Smooth muscle cell (in vitro differentiated cells): ENCODE results near the gene ZDHHC11. TPM values are rescaled to one million over a fixed set of nuclear protein-coding genes. Genes with fewer than 3 reads are reported as not detected.

ENCODE experiments used
- DNase-seq: peaks from one replicate; lab custom pipeline; 2025; ENCODE audit not compliant: unreplicated experiment; lab: John Stamatoyannopoulos, UW
- H2AFZ ChIP-seq: fragments of 200-600 bp; sonication (generic); 2 replicates; pipeline ENCODE4 v1.6.0; 2016; ENCODE audit warnings: antibody characterized with exemption, low read depth, mild to moderate bottlenecking
- H3F3A ChIP-seq: fragments of 200-600 bp; sonication (generic); 2 replicates; pipeline ENCODE4 v1.6.0; 2017; ENCODE audit warnings: antibody characterized with exemption, low read depth
- H3K27ac ChIP-seq: fragments of 200-600 bp; sonication (generic); 2 replicates; pipeline ENCODE4 v1.5.1; 2016; ENCODE audit warnings: low read depth, mild to moderate bottlenecking
- H3K27me3 ChIP-seq: fragments of 200-600 bp; sonication (generic); 2 replicates; pipeline ENCODE4 v1.6.1; 2016; ENCODE audit warnings: low read depth, mild to moderate bottlenecking
- H3K36me3 ChIP-seq: fragments of 200-600 bp; sonication (generic); 2 replicates; pipeline ENCODE4 v1.5.1; 2016; ENCODE audit warnings: low read depth
- H3K4me1 ChIP-seq: fragments of 200-600 bp; sonication (generic); 2 replicates; pipeline ENCODE4 v1.5.1; 2016; ENCODE audit warnings: low read depth
- H3K4me2 ChIP-seq: fragments of 200-600 bp; sonication (generic); 2 replicates; pipeline ENCODE4 v1.6.0; 2016; ENCODE audit warnings: mild to moderate bottlenecking
- H3K4me3 ChIP-seq: fragments of 200-600 bp; sonication (generic); 2 replicates; pipeline ENCODE4 v1.5.1; 2016; ENCODE audit warnings: mild to moderate bottlenecking
- H3K79me2 ChIP-seq: fragments of 200-600 bp; sonication (generic); 2 replicates; pipeline ENCODE4 v1.6.0; 2016; ENCODE audit warnings: low read depth, mild to moderate bottlenecking
- H3K9ac ChIP-seq: fragments of 200-600 bp; sonication (generic); 2 replicates; pipeline ENCODE4 v1.6.0; 2016; ENCODE audit warnings: low read depth
- H3K9me3 ChIP-seq: fragments of 200-600 bp; sonication (generic); replicated peaks from 2 replicates; pipeline ENCODE4 v1.5.1; 2016; ENCODE audit warnings: low read depth
- H4K20me1 ChIP-seq: fragments of 200-600 bp; sonication (generic); 2 replicates; pipeline ENCODE4 v1.6.0; 2016; ENCODE audit warnings: low read depth
- WGBS: methylation state at CpG from one replicate; pipeline ENCODE4 v1.1.7; 2016; ENCODE audit warnings: low lambda C conversion rate; 5-methylcytosine and 5-hydroxymethylcytosine counted together
- polyA plus RNA-seq: library from polyadenylated mRNA; unstranded; fragments of >200 nt; fragmentation: Nextera tagmentation; extraction: Ambion mirVana; gene quantifications from 2 replicates; pipeline ENCODE4 v1.2.1, GENCODE V29; 2016
- total RNA-seq: library from RNA; depleted of rRNA; stranded (reverse); fragments of >200 nt; gene quantifications from 2 replicates; pipeline ENCODE4 v1.2.3, GENCODE V29; 2014
- TF ChIP-seq, protein P1 (sequence below): fragments of 200-600 bp; sonication (generic); IDR thresholded peaks from 2 replicates; pipeline ENCODE4 v1.5.1; 2017; ENCODE audit warnings: borderline replicate concordance, mild to moderate bottlenecking, antibody characterized with exemption; ENCODE audit not compliant: insufficient read depth, poor library complexity, severe bottlenecking

The ZDHHC11 gene
- total and polyA plus RNA-seq, 2 experiments from 2014 or later = 1.7 to 4.8 TPM

DNA sequence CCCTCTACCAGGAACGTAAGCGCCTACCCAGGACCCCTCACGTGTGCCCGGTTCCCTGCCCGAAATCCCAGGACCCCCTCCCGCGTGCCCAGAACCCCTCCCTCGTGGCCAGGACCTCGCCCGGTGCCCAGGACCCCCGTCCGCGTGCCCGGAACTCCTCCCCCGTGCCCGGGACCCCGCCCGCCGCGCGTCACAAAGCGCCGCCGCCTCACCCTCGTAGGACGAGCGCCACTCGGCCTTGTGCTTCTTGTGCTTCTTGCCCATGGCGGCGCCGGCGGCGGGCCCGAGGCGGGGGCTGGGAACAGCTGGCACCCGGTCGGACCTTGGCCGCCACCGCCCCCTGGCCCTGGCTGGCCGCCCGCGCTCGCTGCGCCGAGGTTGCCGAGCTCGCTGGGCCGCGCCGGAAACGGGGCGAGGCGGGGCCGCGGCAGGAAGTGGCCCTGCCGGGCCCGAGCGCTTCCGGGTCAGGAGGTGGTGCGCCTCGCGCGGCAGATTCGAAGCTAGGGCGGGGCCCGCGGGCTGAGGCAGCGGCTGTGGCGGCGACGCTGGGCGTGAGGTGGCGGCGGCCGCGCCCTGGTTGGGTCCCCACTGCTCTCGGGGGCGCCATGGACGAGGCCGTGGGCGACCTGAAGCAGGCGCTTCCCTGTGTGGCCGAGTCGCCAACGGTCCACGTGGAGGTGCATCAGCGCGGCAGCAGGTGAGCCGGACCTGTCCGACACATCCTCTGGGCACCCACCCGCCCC lies 41.8 kb upstream of the ZDHHC11 start, which contains the start of the genes BRD9 and TRIP13:
BRD9 (minus strand) TSS at position 408 of the 743 bp plus-strand sequence; CDS start at position 264, 144 bp downstream.
TRIP13 (plus strand) TSS at position 491 of the 743 bp plus-strand sequence; CDS start at position 606, 115 bp downstream.
- Histone ChIP-seq H3K27ac (peak within 1 kb of the TSS; percentile 89), H3K4me2 (peak within 1 kb of the TSS; percentile 95), H3K9ac (peak within 1 kb of the TSS; percentile 95), H3K9me3 (no peaks in the 10 kb centered on the region), H3K27me3 (no peaks in the 10 kb centered on the region), H3F3A (no peaks in the 10 kb centered on the region), H2AFZ (peak within 1 kb of the TSS; percentile 78), H3K79me2 (peaks cover 36% of the 10 kb centered on the region), H3K36me3 (peaks cover 16% of the 10 kb centered on the region), H4K20me1 (no peaks in the 10 kb centered on the region), H3K4me1 (peaks cover 15% of the 10 kb centered on the region), H3K4me3 (peak within 1 kb of the TSS; percentile 85)
- under 1% methylated on average over 63 of the region's 91 CpGs for WGBS
- TF ChIP-seq, protein P1, sequence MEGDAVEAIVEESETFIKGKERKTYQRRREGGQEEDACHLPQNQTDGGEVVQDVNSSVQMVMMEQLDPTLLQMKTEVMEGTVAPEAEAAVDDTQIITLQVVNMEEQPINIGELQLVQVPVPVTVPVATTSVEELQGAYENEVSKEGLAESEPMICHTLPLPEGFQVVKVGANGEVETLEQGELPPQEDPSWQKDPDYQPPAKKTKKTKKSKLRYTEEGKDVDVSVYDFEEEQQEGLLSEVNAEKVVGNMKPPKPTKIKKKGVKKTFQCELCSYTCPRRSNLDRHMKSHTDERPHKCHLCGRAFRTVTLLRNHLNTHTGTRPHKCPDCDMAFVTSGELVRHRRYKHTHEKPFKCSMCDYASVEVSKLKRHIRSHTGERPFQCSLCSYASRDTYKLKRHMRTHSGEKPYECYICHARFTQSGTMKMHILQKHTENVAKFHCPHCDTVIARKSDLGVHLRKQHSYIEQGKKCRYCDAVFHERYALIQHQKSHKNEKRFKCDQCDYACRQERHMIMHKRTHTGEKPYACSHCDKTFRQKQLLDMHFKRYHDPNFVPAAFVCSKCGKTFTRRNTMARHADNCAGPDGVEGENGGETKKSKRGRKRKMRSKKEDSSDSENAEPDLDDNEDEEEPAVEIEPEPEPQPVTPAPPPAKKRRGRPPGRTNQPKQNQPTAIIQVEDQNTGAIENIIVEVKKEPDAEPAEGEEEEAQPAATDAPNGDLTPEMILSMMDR = no peak
- DNase-seq = peak; percentile 72

DNA sequence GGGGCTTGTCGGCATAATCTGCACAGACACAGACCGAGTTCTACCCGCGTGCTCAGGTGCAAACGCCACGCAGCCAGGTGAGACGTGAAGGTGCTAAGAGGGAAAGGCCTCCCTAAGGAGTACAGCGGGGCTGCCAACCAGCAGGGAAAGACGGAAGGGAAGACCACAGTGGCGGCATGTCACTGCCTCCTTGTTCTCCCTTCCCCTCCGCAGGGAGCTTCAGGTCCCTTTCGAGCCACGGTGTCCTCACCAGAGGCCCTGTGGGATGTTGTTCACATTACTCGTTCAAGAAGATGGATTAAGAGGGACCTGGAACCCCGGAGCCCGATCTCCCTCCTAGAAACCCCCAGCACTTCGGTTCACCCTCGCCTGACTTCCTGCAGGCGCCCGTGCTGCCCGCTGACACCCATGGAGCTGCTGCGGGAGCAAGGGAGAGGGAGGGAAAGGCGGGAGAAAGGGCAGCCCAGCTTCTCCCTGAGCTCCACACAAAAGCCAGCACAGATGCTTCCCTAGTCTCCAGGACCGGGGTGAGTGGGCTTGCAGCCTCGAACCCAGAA lies 41.1 kb upstream of the ZDHHC11 start:
- Histone ChIP-seq H3F3A (no peaks in the 10 kb centered on the region), H3K27me3 (no peaks in the 10 kb centered on the region), H3K36me3 (peaks cover 16% of the 10 kb centered on the region), H4K20me1 (no peaks in the 10 kb centered on the region), H3K4me3 (peak overlapping the region; percentile 85), H3K4me2 (peak overlapping the region; percentile 95), H2AFZ (peak overlapping the region; percentile 78), H3K79me2 (peaks cover 36% of the 10 kb centered on the region), H3K9me3 (no peaks in the 10 kb centered on the region), H3K27ac (peak overlapping the region; percentile 89), H3K9ac (peak overlapping the region; percentile 95), H3K4me1 (peaks cover 15% of the 10 kb centered on the region)
- WGBS = 9% methylated on average over 25 of the region's 25 CpGs
- DNase-seq = no peak
- TF ChIP-seq, protein P1 = no peak

DNA sequence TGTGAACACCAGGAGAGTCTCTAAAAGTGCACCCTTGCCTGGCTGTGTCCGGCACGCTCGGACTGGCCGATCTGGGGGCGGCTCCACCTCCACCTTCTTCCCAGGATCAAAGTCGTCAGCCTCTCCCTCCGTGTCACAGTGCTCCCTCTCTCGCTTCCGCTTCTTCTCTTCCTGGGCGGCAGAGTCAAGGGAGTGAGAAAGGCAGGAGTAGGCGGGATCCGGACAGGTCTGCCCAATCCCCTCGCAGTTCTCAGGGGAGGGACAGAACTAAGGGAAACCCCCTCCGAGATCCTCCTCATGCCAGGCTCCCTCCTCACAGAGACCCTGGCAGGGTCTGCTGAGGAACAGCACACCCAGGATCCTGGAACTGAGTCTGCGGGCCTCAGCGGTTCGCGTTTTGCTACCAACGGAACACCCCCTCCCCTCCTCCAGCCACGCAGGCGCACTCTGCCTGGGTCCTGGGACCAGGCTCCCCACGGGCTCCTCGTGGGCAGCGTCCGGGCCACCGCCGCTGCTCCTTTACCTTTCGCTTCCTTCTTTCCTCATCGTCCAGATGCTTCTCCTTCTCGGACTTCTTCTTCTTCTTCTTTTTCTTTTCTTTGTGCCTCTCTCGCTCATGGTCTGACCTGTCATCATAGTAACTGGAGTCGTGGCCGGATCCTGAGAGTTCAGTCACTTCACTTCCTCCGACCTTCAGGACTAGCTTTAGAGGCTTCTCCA lies 40.5 kb upstream of the ZDHHC11 start:
- no peaks in the 10 kb centered on the region for H3K27me3 ChIP-seq
- peak overlapping the region; percentile 85 for H3K4me3 ChIP-seq
- TF ChIP-seq, protein P1 = no peak
- H2AFZ ChIP-seq = no peak overlapping the region
- peak overlapping the region; percentile 95 for H3K9ac ChIP-seq
- H3K9me3 ChIP-seq = no peaks in the 10 kb centered on the region
- peaks cover 15% of the 10 kb centered on the region for H3K4me1 ChIP-seq
- no peak for DNase-seq
- peak overlapping the region; percentile 95 for H3K4me2 ChIP-seq
- peaks cover 36% of the 10 kb centered on the region for H3K79me2 ChIP-seq
- WGBS = 66% methylated on average over 34 of the region's 34 CpGs
- peak overlapping the region; percentile 89 for H3K27ac ChIP-seq
- H4K20me1 ChIP-seq = no peaks in the 10 kb centered on the region
- peaks cover 16% of the 10 kb centered on the region for H3K36me3 ChIP-seq
- H3F3A ChIP-seq = no peaks in the 10 kb centered on the region
